HepG2 (cell line): ENCODE data around the gene CD58.

Source experiments
- CBFB ChIP-seq: sonication (generic); formaldehyde crosslinking; IDR thresholded peaks from 2 replicates; pipeline ENCODE4 v1.4.0; 2020; ENCODE audit warnings: missing genetic modification reagents
- CTCF ChIP-seq: sonication (generic); formaldehyde crosslinking; IDR thresholded peaks from 2 replicates; pipeline ENCODE4 v1.5.0; 2020; ENCODE audit warnings: mild to moderate bottlenecking, missing genetic modification reagents, moderate library complexity
- HDAC6 ChIP-seq: fragments of 200-600 bp; sonication (generic); IDR thresholded peaks from 2 replicates; pipeline ENCODE4 v1.7.0; 2017; ENCODE audit warnings: mild to moderate bottlenecking, antibody characterized with exemption, low read length, low read depth
- HMG20A ChIP-seq: IDR thresholded peaks from 2 replicates; pipeline ENCODE4 v1.6.1; 2016; ENCODE audit warnings: borderline replicate concordance
- MTF1 ChIP-seq: sonication (generic); formaldehyde crosslinking; IDR thresholded peaks from 2 replicates; pipeline ENCODE4 v1.5.0; 2020; ENCODE audit warnings: missing genetic modification reagents
- MYC ChIP-seq: sonication (generic); formaldehyde crosslinking; IDR thresholded peaks from 2 replicates; pipeline ENCODE4 v1.9.0; 2021; ENCODE audit warnings: missing genetic modification reagents, borderline replicate concordance
- NFAT5 ChIP-seq: sonication (generic); formaldehyde crosslinking; IDR thresholded peaks from 2 replicates; pipeline ENCODE4 v1.4.0; 2020; ENCODE audit warnings: missing genetic modification reagents
- NRL ChIP-seq: sonication (generic); formaldehyde crosslinking; IDR thresholded peaks from 2 replicates; pipeline ENCODE4 v1.5.0; 2020; ENCODE audit warnings: missing genetic modification reagents, mild to moderate bottlenecking, moderate library complexity, borderline replicate concordance
- RNF2 ChIP-seq: fragments of 450-650 bp; conservative IDR thresholded peaks from 2 replicates; pipeline ENCODE4 v1.6.1; 2016; ENCODE audit warnings: low read depth
- TAF15 ChIP-seq: fragments of 200-400 bp; formaldehyde crosslinking; IDR thresholded peaks from one replicate; pipeline ENCODE4 v1.6.1; 2018; ENCODE audit warnings: mild to moderate bottlenecking, low read depth, low read length; ENCODE audit not compliant: poor library complexity, severe bottlenecking
- USF2 ChIP-seq, 2 experiments: sonication (generic) in 1 of 2; formaldehyde crosslinking in 1 of 2; IDR thresholded peaks; 2 replicates each; pipeline versions ENCODE4 v1.5.1 to v1.6.1; 2011 to 2020; ENCODE audit warnings: borderline replicate concordance in 1 of 2, low read depth in 1 of 2, low read length in 1 of 2, mild to moderate bottlenecking in 1 of 2, missing genetic modification reagents in 1 of 2, moderate library complexity in 1 of 2
- ZNF513 ChIP-seq: sonication (generic); formaldehyde crosslinking; conservative IDR thresholded peaks from 2 replicates; pipeline ENCODE4 v1.5.0; 2020; ENCODE audit warnings: missing genetic modification reagents
- TF ChIP-seq, protein P1 (sequence below): IDR thresholded peaks from 2 replicates; pipeline ENCODE4 v1.6.1; 2012; ENCODE audit warnings: inconsistent platforms
- TF ChIP-seq, protein P2 (sequence below): IDR thresholded peaks from 2 replicates; pipeline ENCODE4 v1.6.1; 2018; ENCODE audit warnings: missing genetic modification reagents

GRCh38 chr1:116532671-116533428, 38.0 kb downstream of the CD58 start:
- TF ChIP-seq NFAT5 (CRISPR knock-in tag) (no peak), HMG20A (CRISPR knock-in tag) (no peak), RNF2 (no peak), USF2 (IDR thresholded peaks at IDR 0.05; ENCODE audit: low read depth, low read length) (no peak), USF2 (CRISPR knock-in tag; IDR thresholded peaks at IDR 0.05; ENCODE audit: borderline replicate concordance) (no peak), ZNF513 (no peak), CTCF (no peak), MTF1 (CRISPR knock-in tag) (no peak), HDAC6 (no peak), NRL (CRISPR knock-in tag) (no peak), CBFB (no peak), TAF15 (no peak), MYC (CRISPR knock-in tag) (no peak)
- TF ChIP-seq, protein P1, sequence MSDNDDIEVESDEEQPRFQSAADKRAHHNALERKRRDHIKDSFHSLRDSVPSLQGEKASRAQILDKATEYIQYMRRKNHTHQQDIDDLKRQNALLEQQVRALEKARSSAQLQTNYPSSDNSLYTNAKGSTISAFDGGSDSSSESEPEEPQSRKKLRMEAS: no peak
- TF ChIP-seq, protein P2, sequence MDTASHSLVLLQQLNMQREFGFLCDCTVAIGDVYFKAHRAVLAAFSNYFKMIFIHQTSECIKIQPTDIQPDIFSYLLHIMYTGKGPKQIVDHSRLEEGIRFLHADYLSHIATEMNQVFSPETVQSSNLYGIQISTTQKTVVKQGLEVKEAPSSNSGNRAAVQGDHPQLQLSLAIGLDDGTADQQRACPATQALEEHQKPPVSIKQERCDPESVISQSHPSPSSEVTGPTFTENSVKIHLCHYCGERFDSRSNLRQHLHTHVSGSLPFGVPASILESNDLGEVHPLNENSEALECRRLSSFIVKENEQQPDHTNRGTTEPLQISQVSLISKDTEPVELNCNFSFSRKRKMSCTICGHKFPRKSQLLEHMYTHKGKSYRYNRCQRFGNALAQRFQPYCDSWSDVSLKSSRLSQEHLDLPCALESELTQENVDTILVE (CRISPR knock-in tag): no peak
